GM18873 (cell line): Measurements from ENCODE around the gene ACLY.

Experiments
- ATAC-seq: cut with Tn5 transposase; IDR thresholded peaks from one replicate; pipeline ENCODE4 v1.9.1; 2021; ENCODE audit warnings: mild to moderate bottlenecking, moderate library complexity, moderate number of reproducible peaks; ENCODE audit not compliant: unreplicated experiment, low FRiP score

ACLY gene

GRCh38 chr17:41918314-41919164 is at the start of gene ACLY:
ACLY (minus strand) TSS chr17:41918951; CDS start chr17:41913873, 5,078 bp downstream.
- ATAC-seq = peak; percentile 74

- no peak for ATAC-seq
Measured at GRCh38 chr17:41967921-41968578, 49.3 kb upstream of the ACLY start.

DNA sequence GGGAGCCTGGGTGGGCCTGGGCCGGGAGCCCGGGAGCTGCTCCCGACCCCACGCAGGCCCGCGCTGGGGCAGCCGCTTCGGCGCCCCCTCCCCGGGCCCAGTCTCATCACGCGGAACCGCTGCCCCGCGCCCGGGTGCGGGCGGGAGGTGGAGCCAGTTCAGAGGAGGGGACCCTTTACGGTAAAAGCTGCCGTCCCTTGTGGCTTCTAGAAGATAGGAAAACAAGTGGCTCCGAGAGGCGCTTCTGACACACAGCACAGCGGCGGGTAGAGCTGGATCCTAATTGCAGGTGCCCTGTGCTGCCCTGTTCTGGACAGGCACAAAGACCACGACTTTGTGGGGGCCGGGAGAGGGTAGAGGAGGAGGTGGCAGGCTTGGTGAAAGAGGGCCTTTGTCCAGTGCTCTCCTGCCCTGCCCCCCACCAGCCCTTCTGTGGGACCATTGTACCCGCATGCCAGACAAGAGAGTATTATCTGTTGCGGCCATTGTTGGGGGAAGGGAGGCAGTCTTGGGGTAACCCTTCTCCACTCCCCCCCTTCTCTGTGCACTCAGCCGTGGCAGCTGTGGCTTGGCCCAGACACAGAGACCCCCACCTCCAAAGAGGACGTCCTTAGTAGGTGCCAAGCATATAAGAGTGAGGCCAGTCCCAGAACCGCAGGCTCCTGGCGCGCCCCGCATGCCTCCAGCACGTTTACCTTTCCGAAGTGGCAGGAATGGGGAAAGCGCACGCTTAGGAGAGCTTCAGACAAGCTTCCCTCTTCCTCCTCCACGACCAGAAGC is 48.6 kb upstream of the ACLY start:
- no peak for ATAC-seq

DNA sequence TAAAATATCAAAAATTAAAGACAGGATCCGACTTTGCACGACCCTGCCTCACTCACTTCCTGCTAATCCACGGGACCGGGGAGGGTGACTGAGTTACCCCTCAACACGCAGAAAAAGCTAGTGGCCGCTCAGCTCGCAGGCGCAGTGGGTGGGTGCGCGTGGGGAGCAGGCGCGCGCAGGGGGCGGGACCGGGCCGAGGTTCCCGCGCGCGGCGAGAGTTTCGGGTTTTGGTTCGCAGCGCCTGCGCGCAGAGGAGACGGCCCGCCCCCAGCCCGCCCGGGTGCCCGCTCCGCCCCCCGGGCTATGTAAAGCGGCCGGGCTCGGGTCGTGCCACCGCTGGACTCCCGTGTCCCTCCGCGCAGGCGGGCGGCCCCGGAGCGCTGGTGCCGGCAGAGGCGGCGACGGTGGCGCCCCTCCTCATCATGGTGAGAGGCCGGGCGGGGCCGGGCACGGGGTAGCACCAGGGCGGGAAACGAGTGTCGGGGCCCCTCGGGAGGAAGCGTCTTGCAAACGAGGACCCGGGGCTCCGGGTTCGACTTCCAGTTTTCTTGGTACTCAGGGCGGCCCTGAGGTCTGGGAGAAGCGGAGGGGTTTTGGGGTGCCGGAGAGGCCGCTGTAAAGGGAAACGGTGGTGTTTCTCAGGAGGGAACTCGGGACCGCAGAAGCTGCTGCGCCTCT is 47.9 kb upstream of the ACLY start, which contains the start of gene CNP:
Gene CNP (plus strand): TSS at position 333 of the 678 bp plus-strand sequence. CDS start 90 bp downstream, at position 423.
- ATAC-seq = peak; percentile 40

DNA sequence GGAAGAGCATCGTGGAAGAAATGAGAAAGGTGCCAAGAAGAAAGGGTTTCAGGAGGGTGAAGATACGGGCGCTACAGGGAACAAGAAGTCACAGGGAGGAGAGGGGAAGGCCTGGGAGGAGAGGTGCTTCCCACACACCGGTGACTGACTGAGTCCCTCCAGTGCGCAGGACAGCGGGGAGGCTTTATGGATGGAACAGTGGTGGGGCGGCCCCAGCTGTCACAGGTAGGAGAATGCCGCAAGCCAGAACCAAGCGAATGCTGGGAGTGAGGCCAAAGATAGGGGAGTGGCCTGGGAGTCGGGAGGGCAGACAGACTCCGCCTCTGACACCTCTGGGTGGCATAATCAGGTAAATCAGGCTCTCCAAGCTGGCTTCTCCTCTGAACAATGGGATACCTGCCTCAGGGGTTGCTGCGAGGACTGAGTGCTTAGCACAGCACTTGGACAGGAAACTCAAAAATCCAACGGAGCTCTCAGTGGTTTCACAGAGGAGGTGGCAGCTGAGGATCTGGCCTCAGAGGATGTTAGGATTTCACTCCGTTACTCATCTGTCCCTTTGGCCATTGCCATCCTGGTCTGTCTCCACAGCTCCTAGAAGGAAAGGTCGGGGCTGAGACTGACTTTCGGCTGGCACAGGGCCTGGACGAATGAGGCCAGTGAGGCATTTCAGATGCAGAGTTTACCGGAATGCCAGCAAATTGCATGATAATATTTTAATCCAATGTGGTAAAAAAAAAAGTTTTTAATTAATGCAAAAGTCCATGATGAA is 47.1 kb upstream of the ACLY start:
- no peak for ATAC-seq

GRCh38 chr17:41962768-41963434 is 44.1 kb upstream of the ACLY start:
- ATAC-seq = no peak

DNA sequence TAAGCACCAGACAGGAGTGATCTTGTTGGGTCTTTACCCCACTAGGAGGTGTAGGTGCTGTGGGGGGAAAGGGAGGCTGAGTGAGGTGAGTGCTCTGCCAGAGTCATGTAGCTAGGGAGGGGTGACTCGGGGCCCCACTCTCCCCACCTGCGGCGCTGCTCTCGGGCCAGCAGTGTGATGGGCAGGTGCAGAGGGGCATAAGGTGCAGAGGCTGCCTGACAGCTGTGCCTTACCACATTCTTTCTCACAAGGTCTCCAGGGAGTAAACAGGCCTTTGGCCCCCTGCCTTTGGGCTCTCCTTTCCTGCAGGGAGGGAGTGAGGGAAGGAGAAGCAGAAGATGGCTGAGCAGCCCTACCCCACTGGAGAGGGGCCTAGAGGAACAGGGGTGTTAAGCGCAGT is 43.4 kb upstream of the ACLY start:
- ATAC-seq = no peak

DNA sequence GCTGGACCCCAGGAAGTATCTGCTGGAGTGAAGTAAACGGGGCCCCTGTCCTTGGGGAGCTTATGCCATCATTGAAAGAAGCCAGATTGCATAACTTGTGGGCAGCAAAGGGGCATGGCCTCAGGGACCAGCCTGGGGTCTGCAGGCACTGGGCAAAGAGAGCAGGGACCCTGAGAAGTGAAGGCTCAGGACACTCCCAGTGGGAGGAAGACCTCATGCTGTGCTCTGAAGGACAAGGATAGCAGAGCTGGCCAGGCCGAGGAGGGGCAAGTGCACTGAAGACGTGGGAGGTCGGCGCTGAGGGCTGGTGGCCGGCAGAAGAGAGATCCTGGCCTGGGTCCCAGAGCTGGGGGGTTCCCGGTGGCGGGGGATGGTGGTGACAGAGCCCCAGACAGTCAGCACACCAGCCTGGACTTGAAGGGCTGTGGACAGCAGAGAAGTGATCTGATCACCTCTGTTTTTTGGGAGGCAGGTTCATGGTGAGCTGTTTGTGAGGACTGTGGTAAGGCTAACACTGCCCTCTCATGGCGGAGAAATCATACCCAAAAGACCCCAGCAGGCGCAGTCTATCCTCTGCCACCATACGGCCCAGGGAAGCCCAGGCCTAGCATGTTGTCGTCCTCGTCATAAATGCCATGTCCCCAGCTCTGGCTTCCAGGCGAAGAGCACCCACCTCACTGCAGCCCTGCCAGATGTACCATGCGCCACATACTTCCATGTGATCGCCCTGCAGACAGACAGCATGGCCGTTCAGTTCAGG is 40.8 kb upstream of the ACLY start:
- no peak for ATAC-seq

GRCh38 chr17:41959030-41959335 is 40.2 kb upstream of the ACLY start:
- no peak for ATAC-seq

DNA sequence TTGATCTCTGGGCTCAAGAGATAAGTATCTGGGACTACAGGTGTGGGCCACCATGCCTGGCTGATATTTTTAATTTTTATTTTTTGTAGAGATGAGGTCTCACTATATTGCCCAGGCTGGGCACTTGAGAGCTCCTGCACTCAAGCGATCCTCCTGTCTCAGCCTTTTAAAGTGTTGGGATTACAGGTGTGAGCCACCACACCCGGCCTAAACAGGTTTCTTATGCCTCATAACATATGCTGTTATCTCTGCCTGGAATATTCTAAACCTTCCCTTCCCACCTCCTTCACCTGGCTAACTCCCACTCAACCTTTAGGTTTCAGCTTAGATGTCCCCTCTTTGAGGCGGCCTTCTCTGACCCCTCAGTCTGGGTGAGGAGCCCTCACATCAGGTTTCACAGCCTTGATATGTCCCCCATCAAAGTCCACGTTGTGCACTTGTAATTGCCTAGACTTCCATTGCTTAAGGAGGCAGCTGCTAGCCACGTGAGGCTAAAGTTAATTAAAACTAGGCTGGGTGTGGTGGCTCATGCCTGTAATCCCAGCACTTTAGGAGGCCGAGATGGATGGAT is 39.2 kb upstream of the ACLY start:
- no peak for ATAC-seq

- no peak for ATAC-seq
Measured at GRCh38 chr17:41957031-41957868, 38.5 kb upstream of the ACLY start.

DNA sequence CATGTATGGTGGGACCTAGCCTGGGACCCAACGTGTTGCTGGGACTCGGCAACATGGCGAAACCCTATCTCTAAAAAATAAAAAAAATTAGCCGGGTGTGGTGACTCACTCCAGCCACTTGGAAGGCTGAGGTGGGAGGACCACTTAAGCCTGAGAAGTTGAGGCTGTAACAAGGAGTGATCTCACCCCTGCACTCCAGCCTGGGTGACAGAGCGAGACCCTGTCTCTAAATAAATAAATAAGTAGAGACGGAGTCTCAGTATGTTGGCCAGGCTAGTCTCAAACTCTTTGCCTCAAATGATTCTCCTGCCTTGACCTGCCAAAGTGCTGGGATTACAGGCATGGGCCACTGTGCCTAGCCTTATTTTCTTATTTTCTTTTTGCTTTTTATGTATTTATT is 37.8 kb upstream of the ACLY start:
- no peak for ATAC-seq

GRCh38 chr17:41948762-41949460 is 30.2 kb upstream of the ACLY start:
- no peak for ATAC-seq

GRCh38 chr17:41944943-41945342 is 26.2 kb upstream of the ACLY start:
- ATAC-seq = no peak

DNA sequence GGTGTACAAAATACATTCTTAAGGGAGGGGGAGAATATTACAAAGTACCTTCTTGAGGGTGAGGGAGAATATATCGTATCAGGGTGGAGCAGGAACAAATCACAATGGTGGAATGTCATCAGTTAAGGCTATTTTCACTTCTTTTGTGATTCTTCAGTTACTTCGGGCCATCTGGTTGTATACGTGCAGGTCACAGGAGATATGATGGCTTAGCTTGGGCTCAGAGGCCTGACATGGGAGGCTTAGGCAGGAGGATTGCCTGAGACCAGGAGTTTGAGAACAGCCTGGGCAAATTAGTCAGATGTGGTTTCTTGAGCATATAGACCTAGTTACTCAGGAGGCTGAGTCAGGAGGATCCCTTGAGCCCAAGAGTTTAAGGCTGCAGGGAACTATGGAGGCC is 24.7 kb upstream of the ACLY start:
- no peak for ATAC-seq

GRCh38 chr17:41942626-41943373 is 24.0 kb upstream of the ACLY start:
- ATAC-seq = no peak
